Measurements from ENCODE around the gene CELSR3. TPM values are rescaled to one million over a fixed set of nuclear protein-coding genes. Genes with fewer than 3 reads are reported as not detected.

Gene CELSR3
- total RNA-seq, 2 experiments from 2014 or later = 15.8 to 17.8 TPM

- no peaks in the 10 kb centered on the region for H3K36me3 Mint-ChIP-seq (ENCODE audit: low read depth)
- intact Hi-C loops (cut with micrococcal nuclease) = no loop called here
Measured at GRCh38 chr3:48591886-48592518, 70.7 kb downstream of the CELSR3 start.

GRCh38 chr3:48591436-48591835 lies 71.2 kb downstream of the CELSR3 start:
- Mint-ChIP-seq H3K27ac (no peak overlapping the region), H3K36me3 (ENCODE audit: low read depth) (no peaks in the 10 kb centered on the region), H3K27me3 (peaks cover 26% of the 10 kb centered on the region), H3K4me3 (no peak overlapping the region), H3K9me3 (no peaks in the 10 kb centered on the region), H3K4me1 (ENCODE audit: low read depth) (peaks cover 5% of the 10 kb centered on the region)
- ChIA-PET CTCF (no interaction called here), POLR2A (no interaction called here)
- ATAC-seq (no peak), DNase-seq (no peak)
- TF ChIP-seq CTCF (IDR thresholded peaks at IDR 0.05) = no peak
- intact Hi-C loops (cut with micrococcal nuclease) = no loop called here

More at GRCh38 chr3:48591886-48592518, 70.7 kb downstream of the CELSR3 start:
- H3K27me3 Mint-ChIP-seq = peaks cover 26% of the 10 kb centered on the region
- no peaks in the 10 kb centered on the region for H3K9me3 Mint-ChIP-seq
- H3K4me1 Mint-ChIP-seq (ENCODE audit: low read depth) = peaks cover 5% of the 10 kb centered on the region
- CTCF ChIA-PET = no interaction called here
- POLR2A ChIA-PET = no interaction called here
- no peak overlapping the region for H3K27ac Mint-ChIP-seq
- ATAC-seq = no peak
- no peak for TF ChIP-seq CTCF (IDR thresholded peaks at IDR 0.05)
- H3K4me3 Mint-ChIP-seq = no peak overlapping the region
- no peak for DNase-seq

GRCh38 chr3:48588230-48588629 lies 74.5 kb downstream of the CELSR3 start:
- CTCF ChIA-PET = interaction anchor here (1.6 kb wide), 1 partner anchor 30 kb away, joined by 4 read pairs; no protein-coding TSS in a partner anchor
- intact Hi-C loops (cut with micrococcal nuclease) = no loop called here
- ATAC-seq (no peak), DNase-seq (no peak)
- peaks cover 17% of the 10 kb centered on the region for H3K27me3 Mint-ChIP-seq
- TF ChIP-seq CTCF (IDR thresholded peaks at IDR 0.05) = no peak
- no peak overlapping the region for H3K27ac Mint-ChIP-seq
- no peaks in the 10 kb centered on the region for H3K9me3 Mint-ChIP-seq
- no peak overlapping the region for H3K4me3 Mint-ChIP-seq
- H3K4me1 Mint-ChIP-seq (ENCODE audit: low read depth) = no peaks in the 10 kb centered on the region
- no peaks in the 10 kb centered on the region for H3K36me3 Mint-ChIP-seq (ENCODE audit: low read depth)
- POLR2A ChIA-PET = no interaction called here

GRCh38 chr3:48587686-48588085 lies 75.0 kb downstream of the CELSR3 start:
- no peak overlapping the region for H3K27ac Mint-ChIP-seq
- POLR2A ChIA-PET = interaction anchor here (1.0 kb wide), 1 partner anchor 9 kb away, joined by 3 read pairs; no protein-coding TSS in a partner anchor
- H3K9me3 Mint-ChIP-seq = no peaks in the 10 kb centered on the region

More at GRCh38 chr3:48587686-48588085, 75.0 kb downstream of the CELSR3 start:
- intact Hi-C loops (cut with micrococcal nuclease) = no loop called here
- H3K4me3 Mint-ChIP-seq = no peak overlapping the region
- ATAC-seq = no peak
- no peaks in the 10 kb centered on the region for H3K4me1 Mint-ChIP-seq (ENCODE audit: low read depth)
- H3K27me3 Mint-ChIP-seq = peaks cover 14% of the 10 kb centered on the region
- CTCF ChIA-PET = no interaction called here
- no peak for TF ChIP-seq CTCF (IDR thresholded peaks at IDR 0.05)
- no peak for DNase-seq
- no peaks in the 10 kb centered on the region for H3K36me3 Mint-ChIP-seq (ENCODE audit: low read depth)

Small RNA genes within 50 kb of the gene (microRNA-seq; reads per million reads assigned to microRNA genes)
- not detected for gene MIR4793 (ENCODE audit: borderline microRNAs expressed, borderline replicate concordance)

Other genes starting within 250 kb of the CELSR3 start
- 1 to 10 TPM; 3.7 TPM for gene PLXNB1, start 232.8 kb downstream of the CELSR3 start, total RNA-seq
- gene CCDC51, start 222.8 kb downstream of the CELSR3 start, total RNA-seq = 10 to 100 TPM; 25.3 to 28.3 TPM
- 100 to 1,000 TPM; 312 to 334 TPM for gene TMA7, start 222.6 kb downstream of the CELSR3 start, total RNA-seq
- gene ATRIP, start 216.1 kb downstream of the CELSR3 start, total RNA-seq = 10 to 100 TPM; 12.4 to 15.0 TPM
- gene SHISA5, start 158.7 kb downstream of the CELSR3 start, total RNA-seq = 10 to 100 TPM; 65.9 to 71.4 TPM
- 10 to 100 TPM; 90.8 to 94.0 TPM for gene PFKFB4, start 106.1 kb downstream of the CELSR3 start, total RNA-seq
- not detected for gene UCN2, start 99.1 kb downstream of the CELSR3 start, total RNA-seq
- 1 to 10 TPM; 1.6 to 2.2 TPM for gene COL7A1, start 67.6 kb downstream of the CELSR3 start, total RNA-seq
- 100 to 1,000 TPM; 240 to 256 TPM for gene UQCRC1, start 53.2 kb downstream of the CELSR3 start, total RNA-seq
- under 1 TPM in 1 of 2 experiments, not detected in 1; 0.43 TPM for gene TMEM89, start 41.1 kb downstream of the CELSR3 start, total RNA-seq
- 10 to 100 TPM; 41.3 to 45.0 TPM for gene SLC26A6, start 27.4 kb downstream of the CELSR3 start, total RNA-seq
- 10 to 100 TPM; 69.7 to 73.8 TPM for gene NCKIPSD, start 23.0 kb upstream of the CELSR3 start, total RNA-seq
- gene IP6K2, start 54.3 kb upstream of the CELSR3 start, total RNA-seq = 10 to 100 TPM; 47.7 to 48.0 TPM
- 10 to 100 TPM; 31.0 to 32.1 TPM for gene PRKAR2A, start 185.0 kb upstream of the CELSR3 start, total RNA-seq
- gene SLC25A20, start 236.0 kb upstream of the CELSR3 start, total RNA-seq = 10 to 100 TPM; 14.8 to 16.8 TPM

Measured in activated CD8-positive, alpha-beta T cell treated with anti-CD3 and anti-CD28 coated beads for 36 hours (primary cell).